Measurements from ENCODE around the gene NUP210.

NUP210 gene

DNA sequence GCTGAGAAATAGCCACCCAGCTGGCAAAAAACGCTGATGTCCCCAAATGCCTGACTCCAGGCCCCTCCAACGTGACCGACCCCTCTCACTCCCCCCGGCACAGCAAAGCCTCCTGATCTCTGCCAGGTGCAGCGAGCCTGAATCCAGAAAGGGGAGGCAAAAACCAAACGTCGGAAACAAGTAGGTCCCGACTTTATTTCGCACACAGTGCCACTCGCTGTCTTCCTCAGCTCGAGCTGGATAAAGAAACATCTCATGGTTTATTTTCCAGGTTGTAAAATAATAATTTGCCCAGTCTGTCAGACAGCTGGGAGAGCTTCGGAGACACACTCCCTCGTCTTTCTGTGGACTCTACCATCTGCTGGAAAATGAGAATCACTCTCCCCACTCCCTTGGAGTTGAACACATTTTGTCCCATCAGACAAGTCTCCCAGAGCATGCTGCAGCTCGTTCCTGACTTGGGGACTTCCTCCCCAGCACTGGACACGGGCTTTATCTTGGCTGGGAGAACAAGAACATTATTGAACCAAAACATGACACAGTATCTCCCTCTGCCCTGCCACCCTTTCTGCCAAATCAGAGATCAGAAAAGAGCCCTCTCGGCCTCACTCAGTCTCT, 142.8 kb downstream of the NUP210 start:
- TF ChIP-seq POLR2AphosphoS5 (IDR thresholded peaks at IDR 0.05; ENCODE audit: low read depth, low read length) = no peak
- TF ChIP-seq, protein P1, sequence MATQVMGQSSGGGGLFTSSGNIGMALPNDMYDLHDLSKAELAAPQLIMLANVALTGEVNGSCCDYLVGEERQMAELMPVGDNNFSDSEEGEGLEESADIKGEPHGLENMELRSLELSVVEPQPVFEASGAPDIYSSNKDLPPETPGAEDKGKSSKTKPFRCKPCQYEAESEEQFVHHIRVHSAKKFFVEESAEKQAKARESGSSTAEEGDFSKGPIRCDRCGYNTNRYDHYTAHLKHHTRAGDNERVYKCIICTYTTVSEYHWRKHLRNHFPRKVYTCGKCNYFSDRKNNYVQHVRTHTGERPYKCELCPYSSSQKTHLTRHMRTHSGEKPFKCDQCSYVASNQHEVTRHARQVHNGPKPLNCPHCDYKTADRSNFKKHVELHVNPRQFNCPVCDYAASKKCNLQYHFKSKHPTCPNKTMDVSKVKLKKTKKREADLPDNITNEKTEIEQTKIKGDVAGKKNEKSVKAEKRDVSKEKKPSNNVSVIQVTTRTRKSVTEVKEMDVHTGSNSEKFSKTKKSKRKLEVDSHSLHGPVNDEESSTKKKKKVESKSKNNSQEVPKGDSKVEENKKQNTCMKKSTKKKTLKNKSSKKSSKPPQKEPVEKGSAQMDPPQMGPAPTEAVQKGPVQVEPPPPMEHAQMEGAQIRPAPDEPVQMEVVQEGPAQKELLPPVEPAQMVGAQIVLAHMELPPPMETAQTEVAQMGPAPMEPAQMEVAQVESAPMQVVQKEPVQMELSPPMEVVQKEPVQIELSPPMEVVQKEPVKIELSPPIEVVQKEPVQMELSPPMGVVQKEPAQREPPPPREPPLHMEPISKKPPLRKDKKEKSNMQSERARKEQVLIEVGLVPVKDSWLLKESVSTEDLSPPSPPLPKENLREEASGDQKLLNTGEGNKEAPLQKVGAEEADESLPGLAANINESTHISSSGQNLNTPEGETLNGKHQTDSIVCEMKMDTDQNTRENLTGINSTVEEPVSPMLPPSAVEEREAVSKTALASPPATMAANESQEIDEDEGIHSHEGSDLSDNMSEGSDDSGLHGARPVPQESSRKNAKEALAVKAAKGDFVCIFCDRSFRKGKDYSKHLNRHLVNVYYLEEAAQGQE (IDR thresholded peaks at IDR 0.05; ENCODE audit: insufficient read depth in 1 of 2, low read depth in 2 of 2, low read length in 2 of 2) = no peak
- TF ChIP-seq FOXP2 (optimal IDR thresholded peaks at IDR 0.05; ENCODE audit: borderline replicate concordance, extremely low read depth, extremely low read length, insufficient read depth) = no peak
- no peak for TF ChIP-seq TAF1 (IDR thresholded peaks at IDR 0.05; ENCODE audit: borderline replicate concordance, insufficient read depth, low read length)

GRCh38 chr3:13276438-13277195, 143.5 kb downstream of the NUP210 start:
- TF ChIP-seq POLR2AphosphoS5 (IDR thresholded peaks at IDR 0.05; ENCODE audit: low read depth, low read length) (no peak), TAF1 (IDR thresholded peaks at IDR 0.05; ENCODE audit: borderline replicate concordance, insufficient read depth, low read length) (no peak), FOXP2 (optimal IDR thresholded peaks at IDR 0.05; ENCODE audit: borderline replicate concordance, extremely low read depth, extremely low read length, insufficient read depth) (no peak), SIN3A (IDR thresholded peaks at IDR 0.05; ENCODE audit: borderline replicate concordance, insufficient read depth, low read length) (no peak)
- TF ChIP-seq, protein P1 (IDR thresholded peaks at IDR 0.05; ENCODE audit: insufficient read depth in 1 of 2, low read depth in 2 of 2, low read length in 2 of 2) = no peak

GRCh38 chr3:13275376-13276005, 144.6 kb downstream of the NUP210 start:
- no peak for TF ChIP-seq SIN3A (IDR thresholded peaks at IDR 0.05; ENCODE audit: borderline replicate concordance, insufficient read depth, low read length)

DNA sequence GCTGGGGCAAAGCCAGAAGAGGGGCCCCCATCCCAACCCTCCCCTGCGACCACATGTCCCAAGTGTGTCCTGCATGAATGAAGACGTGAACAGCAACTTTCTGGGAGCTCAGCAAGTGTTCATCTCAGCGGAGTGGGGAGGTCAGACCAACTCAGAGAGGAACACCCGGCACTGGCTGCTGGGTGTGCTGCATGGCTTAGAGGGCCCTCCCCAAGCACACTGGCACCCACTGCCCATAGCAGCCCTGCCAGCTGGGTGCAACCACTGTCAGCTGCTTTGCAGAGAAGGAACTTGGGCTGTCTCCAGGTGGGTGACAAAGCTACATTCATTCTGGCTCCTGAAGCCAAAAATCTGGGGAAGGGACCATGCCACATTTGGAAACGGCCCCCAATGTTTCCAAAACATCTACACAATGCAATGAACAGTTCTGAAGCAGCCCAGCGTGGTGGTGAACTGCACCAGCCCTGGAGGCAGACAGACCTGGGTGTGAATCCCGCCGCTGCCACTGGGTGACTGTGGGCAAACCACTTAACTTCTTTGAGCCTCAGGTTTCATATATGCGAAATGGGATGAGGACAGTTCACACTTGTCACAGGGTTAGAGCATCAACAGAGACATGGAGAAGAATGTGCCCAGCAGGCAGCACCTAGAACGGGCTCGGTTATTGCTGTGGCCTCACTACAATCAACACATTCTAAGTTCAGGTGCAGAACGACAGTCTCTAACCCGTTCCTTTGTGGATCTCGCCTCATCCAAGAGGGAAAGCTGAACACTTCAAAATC, 145.4 kb downstream of the NUP210 start:
- no peak for TF ChIP-seq POLR2AphosphoS5 (IDR thresholded peaks at IDR 0.05; ENCODE audit: low read depth, low read length)
- TF ChIP-seq TAF1 (IDR thresholded peaks at IDR 0.05; ENCODE audit: borderline replicate concordance, insufficient read depth, low read length) = no peak
- no peak for TF ChIP-seq FOXP2 (optimal IDR thresholded peaks at IDR 0.05; ENCODE audit: borderline replicate concordance, extremely low read depth, extremely low read length, insufficient read depth)
- no peak for TF ChIP-seq SIN3A (IDR thresholded peaks at IDR 0.05; ENCODE audit: borderline replicate concordance, insufficient read depth, low read length)
- TF ChIP-seq, protein P1 (IDR thresholded peaks at IDR 0.05; ENCODE audit: insufficient read depth in 1 of 2, low read depth in 2 of 2, low read length in 2 of 2) = no peak

- TF ChIP-seq SIN3A (IDR thresholded peaks at IDR 0.05; ENCODE audit: borderline replicate concordance, insufficient read depth, low read length) = no peak
- TF ChIP-seq, protein P1 (IDR thresholded peaks at IDR 0.05; ENCODE audit: insufficient read depth in 1 of 2, low read depth in 2 of 2, low read length in 2 of 2) = no peak
- TF ChIP-seq FOXP2 (optimal IDR thresholded peaks at IDR 0.05; ENCODE audit: borderline replicate concordance, extremely low read depth, extremely low read length, insufficient read depth) = no peak
- no peak for TF ChIP-seq TAF1 (IDR thresholded peaks at IDR 0.05; ENCODE audit: borderline replicate concordance, insufficient read depth, low read length)
- no peak for TF ChIP-seq POLR2AphosphoS5 (IDR thresholded peaks at IDR 0.05; ENCODE audit: low read depth, low read length)
Observed at GRCh38 chr3:13274125-13274524, 146.0 kb downstream of the NUP210 start.

Data from PFSK-1 (cell line).